Kidney glomerular epithelial cell (primary cell): ENCODE data around the gene LYZ.

Experiments
- DNase-seq: peaks from one replicate; lab custom pipeline; 2025; lab: John Stamatoyannopoulos, UW

LYZ gene

GRCh38 chr12:69386921-69387320, 38.7 kb downstream of the LYZ start:
- no peak for DNase-seq

- peak; percentile 41 for DNase-seq
Observed at GRCh38 chr12:69388371-69388770, 40.2 kb downstream of the LYZ start.

- no peak for DNase-seq
Observed at GRCh38 chr12:69389831-69390230, 41.6 kb downstream of the LYZ start.

GRCh38 chr12:69392179-69392928, 44.2 kb downstream of the LYZ start:
- peak; percentile 2 for DNase-seq

- DNase-seq, result peak; percentile 8
Observed at GRCh38 chr12:69396041-69396440, 47.9 kb downstream of the LYZ start.

GRCh38 chr12:69396963-69397362, 48.8 kb downstream of the LYZ start:
- no peak for DNase-seq

GRCh38 chr12:69397978-69398377, 49.8 kb downstream of the LYZ start:
- no peak for DNase-seq

- no peak for DNase-seq
Observed at GRCh38 chr12:69401940-69402339, 53.8 kb downstream of the LYZ start.
